Measurements from ENCODE around the gene VSTM2L.

Gene VSTM2L

GRCh38 chr20:37991157-37991866 lies 88.4 kb downstream of the VSTM2L start:
- DNase-seq: no peak

- no peak for DNase-seq
Measured at GRCh38 chr20:37991908-37992307, 89.0 kb downstream of the VSTM2L start.

DNA sequence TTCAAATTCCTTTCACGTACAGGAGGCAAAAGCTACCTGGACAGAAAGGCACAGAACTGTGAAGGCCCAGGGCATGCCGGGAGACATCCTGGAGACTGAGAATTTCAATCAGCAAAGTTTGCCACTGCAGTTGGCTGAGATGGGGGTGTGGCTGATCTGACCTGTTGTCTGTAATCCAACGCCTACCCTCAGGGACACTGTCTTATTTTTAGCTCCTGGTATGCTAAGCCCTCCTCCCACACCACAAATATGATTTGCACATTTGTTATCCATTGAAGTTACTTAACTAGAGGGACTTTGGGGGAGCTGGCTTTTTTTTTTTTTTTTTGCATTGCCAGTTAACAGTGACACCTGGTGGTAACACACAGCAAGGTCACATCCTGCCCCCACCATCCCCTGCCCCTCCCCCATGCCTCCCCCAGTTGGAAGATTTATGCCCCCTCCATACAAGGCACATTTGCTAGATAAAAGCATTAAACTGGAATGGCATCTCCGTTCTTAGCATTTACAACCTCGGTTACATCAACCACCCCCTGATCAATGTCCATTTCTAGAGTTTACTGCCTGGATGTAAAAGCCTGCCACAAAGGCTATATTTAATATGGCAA lies 90.0 kb downstream of the VSTM2L start:
- DNase-seq: peak; percentile 5

GRCh38 chr20:37994512-37994911 lies 91.6 kb downstream of the VSTM2L start:
- DNase-seq: peak; percentile 48
